ENCODE data around the gene TMEM97.
"Not testable (repeated sequence)": the region's sequence is repeated elsewhere in the genome, so short reads cannot be mapped to it uniquely, and the experiment has no call there.

The TMEM97 gene

DNA sequence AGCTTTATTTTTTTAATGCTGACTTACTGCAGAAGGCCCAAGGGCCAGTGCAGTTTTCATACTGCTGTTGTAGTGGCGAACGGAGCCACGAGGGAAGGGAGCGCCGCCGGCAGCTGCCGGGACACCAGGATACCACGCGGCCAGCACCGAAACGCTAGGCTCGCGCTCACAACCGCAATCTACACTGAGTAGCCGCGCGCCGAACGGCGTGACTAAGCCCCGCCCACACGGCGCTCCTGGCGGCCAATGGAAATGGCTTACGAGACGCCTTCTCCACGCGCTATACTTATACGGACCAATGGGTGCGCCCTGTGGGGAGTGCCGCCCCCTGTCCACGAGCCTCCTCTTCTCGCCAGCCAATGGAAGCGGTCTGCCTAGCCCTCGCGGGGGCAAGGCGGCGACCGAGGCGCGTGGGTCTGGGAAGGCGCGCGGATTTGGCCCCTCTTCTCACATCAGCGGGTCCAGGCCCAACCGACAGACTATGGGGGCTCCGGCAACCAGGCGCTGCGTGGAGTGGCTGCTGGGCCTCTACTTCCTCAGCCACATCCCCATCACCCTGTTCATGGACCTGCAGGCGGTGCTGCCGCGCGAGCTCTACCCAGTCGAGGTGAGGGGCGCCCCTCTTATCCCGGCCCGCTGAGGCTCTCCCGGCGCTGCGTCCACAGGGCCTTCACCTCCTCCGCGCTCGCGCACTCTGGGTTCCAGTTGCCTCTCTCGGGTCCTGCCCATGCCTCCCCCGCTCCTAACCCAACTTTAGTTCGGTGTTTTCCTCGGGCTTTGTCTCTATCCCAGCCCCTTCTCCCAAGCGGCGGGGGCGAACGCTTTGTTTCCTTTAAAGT is at the start of gene TMEM97:
TSS of gene TMEM97 (plus strand) at position 442 of the 839 bp plus-strand sequence. CDS start at position 482, 40 bp downstream.
- H3K4me3 ChIP-seq (ENCODE audit: low read depth, low read length): peak within 1 kb of the TSS; percentile 88
- H3K36me3 ChIP-seq (ENCODE audit: control insufficient read depth, insufficient read depth, low read length): peaks cover 8% of the 10 kb centered on the region
- H3K9me3 ChIP-seq (ENCODE audit: control insufficient read depth, insufficient read depth, low read depth, low read length): no peaks in the 10 kb centered on the region
- peak within 1 kb of the TSS; percentile 82 for H3K27ac ChIP-seq (ENCODE audit: low read depth, low read length)
- H3K27me3 ChIP-seq (ENCODE audit: control insufficient read depth, insufficient read depth, low read length): no peaks in the 10 kb centered on the region; the same call in 1 of the 2 replicates
- H3K9ac ChIP-seq (ENCODE audit: low read length): peak within 1 kb of the TSS; percentile 97
- peaks cover 28% of the 10 kb centered on the region for H3K4me1 ChIP-seq (ENCODE audit: control insufficient read depth, insufficient read depth, low read length)

DNA sequence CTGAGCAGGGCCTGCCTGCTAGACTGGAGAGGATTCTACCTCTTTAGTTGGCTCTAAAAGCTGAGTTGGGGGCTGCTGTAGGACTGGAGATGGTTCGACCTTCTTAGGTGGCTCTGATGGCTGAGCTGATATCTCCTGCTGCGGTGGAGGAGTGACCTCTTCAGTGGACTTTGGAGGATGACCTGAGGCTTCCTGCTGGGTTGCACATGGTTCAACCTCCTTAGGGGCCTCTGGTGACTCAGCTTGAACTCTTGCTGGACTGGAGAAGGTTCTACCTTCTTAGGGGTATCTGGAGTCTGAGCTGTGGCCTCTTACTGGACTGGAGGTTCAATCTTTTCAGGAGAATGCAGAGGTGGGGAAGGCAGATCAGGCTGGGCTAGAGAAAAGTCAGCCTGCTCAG is 48.9 kb upstream of the TMEM97 start:
- Histone ChIP-seq H3K9ac (ENCODE audit: low read length) (no peak overlapping the region), H3K27me3 (ENCODE audit: control insufficient read depth, insufficient read depth, low read length) (no peaks in the 10 kb centered on the region), H3K27ac (ENCODE audit: low read depth, low read length) (no peak overlapping the region), H3K4me1 (ENCODE audit: control insufficient read depth, insufficient read depth, low read length) (no peaks in the 10 kb centered on the region), H3K9me3 (ENCODE audit: control insufficient read depth, insufficient read depth, low read depth, low read length) (peaks cover 47% of the 10 kb centered on the region), H3K36me3 (ENCODE audit: control insufficient read depth, insufficient read depth, low read length) (no peaks in the 10 kb centered on the region), H3K4me3 (ENCODE audit: low read depth, low read length) (no peak overlapping the region)

DNA sequence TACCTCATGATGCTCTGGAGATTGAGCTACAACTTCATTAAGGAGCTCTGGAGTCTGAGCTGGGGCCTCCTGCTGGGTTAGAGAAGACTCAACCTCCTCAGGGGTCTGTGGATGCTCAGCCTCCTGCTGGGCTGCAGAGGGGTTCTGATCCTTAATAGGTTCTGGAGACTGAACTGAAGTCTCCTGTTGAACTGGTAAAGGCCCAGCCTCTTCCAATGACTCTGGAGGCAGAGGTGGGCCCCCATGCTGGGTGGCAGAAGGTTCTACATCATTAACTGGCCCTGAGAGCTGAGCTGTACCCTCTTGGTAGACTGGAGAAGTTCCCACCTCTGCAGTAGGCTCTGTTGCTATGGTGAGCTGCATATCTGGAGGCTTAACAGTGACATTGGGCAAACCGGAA is 48.1 kb upstream of the TMEM97 start:
- H3K9ac ChIP-seq (ENCODE audit: low read length): no peak overlapping the region
- no peaks in the 10 kb centered on the region for H3K27me3 ChIP-seq (ENCODE audit: control insufficient read depth, insufficient read depth, low read length)
- H3K27ac ChIP-seq (ENCODE audit: low read depth, low read length): no peak overlapping the region
- H3K9me3 ChIP-seq (ENCODE audit: control insufficient read depth, insufficient read depth, low read depth, low read length): peaks cover 38% of the 10 kb centered on the region
- H3K4me1 ChIP-seq (ENCODE audit: control insufficient read depth, insufficient read depth, low read length): no peaks in the 10 kb centered on the region
- no peak overlapping the region for H3K4me3 ChIP-seq (ENCODE audit: low read depth, low read length)
- no peaks in the 10 kb centered on the region for H3K36me3 ChIP-seq (ENCODE audit: control insufficient read depth, insufficient read depth, low read length)

DNA sequence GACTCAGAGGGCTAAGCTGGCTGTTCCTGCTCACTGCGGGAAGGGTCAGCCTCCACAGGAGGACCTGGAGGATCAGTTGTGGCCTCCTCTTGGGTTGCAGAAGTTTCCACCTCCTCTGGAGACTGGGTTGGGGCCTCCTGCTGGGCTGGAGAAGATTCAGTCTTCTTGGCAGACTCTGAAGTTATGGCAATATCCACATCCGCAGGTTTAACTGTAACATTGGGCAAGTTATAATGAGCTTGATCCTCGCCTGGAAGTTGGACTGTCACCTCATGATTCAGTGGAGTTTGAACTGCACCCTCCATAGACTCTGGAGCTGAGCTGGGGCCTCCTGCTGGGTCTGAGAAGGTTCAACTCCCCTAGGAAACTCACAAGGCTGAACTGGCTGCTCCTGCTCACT is 47.6 kb upstream of the TMEM97 start:
- H3K27ac ChIP-seq (ENCODE audit: low read depth, low read length): no peak overlapping the region
- H3K9ac ChIP-seq (ENCODE audit: low read length): no peak overlapping the region
- no peaks in the 10 kb centered on the region for H3K36me3 ChIP-seq (ENCODE audit: control insufficient read depth, insufficient read depth, low read length)
- no peak overlapping the region for H3K4me3 ChIP-seq (ENCODE audit: low read depth, low read length)
- H3K27me3 ChIP-seq (ENCODE audit: control insufficient read depth, insufficient read depth, low read length): no peaks in the 10 kb centered on the region
- H3K4me1 ChIP-seq (ENCODE audit: control insufficient read depth, insufficient read depth, low read length): no peaks in the 10 kb centered on the region
- H3K9me3 ChIP-seq (ENCODE audit: control insufficient read depth, insufficient read depth, low read depth, low read length): peaks cover 33% of the 10 kb centered on the region

DNA sequence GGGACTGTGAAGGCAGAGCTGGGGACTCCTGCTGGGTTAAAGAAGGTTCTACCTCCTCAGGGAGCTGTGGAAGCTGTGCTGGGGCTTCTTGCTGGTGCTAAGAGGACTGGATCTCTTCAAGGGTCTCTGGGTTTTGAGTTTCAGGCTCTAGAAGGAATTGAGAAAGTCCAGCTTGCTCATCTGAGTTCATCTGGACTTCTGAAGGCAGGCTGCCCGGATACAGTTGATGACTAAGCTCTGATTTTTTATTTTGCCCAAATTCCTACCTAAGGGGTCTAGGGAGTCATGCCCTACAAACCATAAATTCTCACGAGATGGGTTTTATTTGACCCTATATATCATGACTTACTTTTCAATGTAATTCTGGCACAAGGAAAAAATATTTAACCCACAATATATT is 46.8 kb upstream of the TMEM97 start:
- Histone ChIP-seq H3K27ac (ENCODE audit: low read depth, low read length) (no peak overlapping the region), H3K27me3 (ENCODE audit: control insufficient read depth, insufficient read depth, low read length) (no peaks in the 10 kb centered on the region)

DNA sequence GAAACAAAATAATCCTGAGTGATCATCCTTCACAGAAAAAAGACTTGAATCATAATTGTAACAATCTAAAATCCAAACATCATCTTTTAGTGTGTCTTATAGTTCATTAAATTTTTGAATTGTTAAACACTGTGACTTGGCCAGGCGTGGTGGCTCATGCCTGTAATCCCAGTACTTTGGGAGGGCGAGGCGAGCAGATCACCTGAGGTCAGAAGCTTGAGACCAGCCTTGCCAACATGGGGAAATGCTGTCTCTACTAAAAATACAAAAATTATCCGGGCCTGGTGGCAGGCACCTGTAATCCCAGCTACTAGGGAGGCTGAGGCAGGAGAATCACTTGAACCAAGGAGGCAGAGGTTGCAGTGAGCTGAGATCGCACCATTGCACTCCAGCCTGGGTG is 45.7 kb upstream of the TMEM97 start:
- not testable (repeated sequence) for H3K36me3 ChIP-seq (ENCODE audit: control insufficient read depth, insufficient read depth, low read length)

More for the DNA sequence above, 46.8 kb upstream of the TMEM97 start:
- H3K9me3 ChIP-seq (ENCODE audit: control insufficient read depth, insufficient read depth, low read depth, low read length): peaks cover 26% of the 10 kb centered on the region
- H3K36me3 ChIP-seq (ENCODE audit: control insufficient read depth, insufficient read depth, low read length): no peaks in the 10 kb centered on the region
- no peaks in the 10 kb centered on the region for H3K4me1 ChIP-seq (ENCODE audit: control insufficient read depth, insufficient read depth, low read length)
- H3K9ac ChIP-seq (ENCODE audit: low read length): no peak overlapping the region
- H3K4me3 ChIP-seq (ENCODE audit: low read depth, low read length): no peak overlapping the region

DNA sequence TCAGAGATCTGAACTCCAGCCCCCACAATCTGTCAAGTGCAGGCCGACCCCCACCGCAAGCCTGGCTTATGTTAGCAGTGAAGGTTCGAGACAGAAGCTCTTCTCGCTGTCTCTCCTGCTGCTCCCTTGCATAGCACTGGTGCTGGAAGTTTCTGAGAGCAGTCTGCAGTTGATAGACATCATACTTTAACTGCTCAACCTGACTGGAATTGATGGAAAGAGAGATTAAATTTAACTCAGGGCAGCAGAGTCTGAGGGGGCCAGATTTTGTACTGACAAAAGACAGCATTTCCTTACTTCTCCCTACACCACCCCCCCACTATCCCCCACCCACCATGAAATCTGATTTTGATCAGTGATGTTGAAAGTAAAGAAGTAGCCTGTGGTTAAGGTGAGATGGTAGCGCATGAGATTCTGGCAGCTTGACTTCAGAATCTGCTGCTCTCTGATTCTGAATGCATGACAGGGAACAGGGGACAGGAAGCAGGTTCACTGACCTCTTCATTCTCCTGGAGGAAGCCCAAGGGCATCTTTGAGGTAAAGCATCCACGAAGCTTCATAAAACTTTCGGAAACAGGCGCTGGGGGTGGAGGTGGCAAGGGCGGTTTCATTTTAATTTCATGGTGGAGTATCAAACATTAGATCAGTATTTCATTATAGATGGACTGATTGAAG is 44.3 kb upstream of the TMEM97 start:
- Histone ChIP-seq H3K27me3 (ENCODE audit: control insufficient read depth, insufficient read depth, low read length) (no peaks in the 10 kb centered on the region), H3K9ac (ENCODE audit: low read length) (no peak overlapping the region), H3K27ac (ENCODE audit: low read depth, low read length) (no peak overlapping the region), H3K4me1 (ENCODE audit: control insufficient read depth, insufficient read depth, low read length) (no peaks in the 10 kb centered on the region), H3K36me3 (ENCODE audit: control insufficient read depth, insufficient read depth, low read length) (no peaks in the 10 kb centered on the region), H3K9me3 (ENCODE audit: control insufficient read depth, insufficient read depth, low read depth, low read length) (peaks cover 4% of the 10 kb centered on the region; the same call in 1 of the 2 replicates), H3K4me3 (ENCODE audit: low read depth, low read length) (no peak overlapping the region)

More for the DNA sequence above, 45.7 kb upstream of the TMEM97 start:
- H3K4me3 ChIP-seq (ENCODE audit: low read depth, low read length); H3K4me1 ChIP-seq (ENCODE audit: control insufficient read depth, insufficient read depth, low read length); H3K9ac ChIP-seq (ENCODE audit: low read length); H3K27ac ChIP-seq (ENCODE audit: low read depth, low read length); H3K27me3 ChIP-seq (ENCODE audit: control insufficient read depth, insufficient read depth, low read length): not testable (repeated sequence)
- peaks cover 15% of the 10 kb centered on the region; the same call in 1 of the 2 replicates for H3K9me3 ChIP-seq (ENCODE audit: control insufficient read depth, insufficient read depth, low read depth, low read length)

DNA sequence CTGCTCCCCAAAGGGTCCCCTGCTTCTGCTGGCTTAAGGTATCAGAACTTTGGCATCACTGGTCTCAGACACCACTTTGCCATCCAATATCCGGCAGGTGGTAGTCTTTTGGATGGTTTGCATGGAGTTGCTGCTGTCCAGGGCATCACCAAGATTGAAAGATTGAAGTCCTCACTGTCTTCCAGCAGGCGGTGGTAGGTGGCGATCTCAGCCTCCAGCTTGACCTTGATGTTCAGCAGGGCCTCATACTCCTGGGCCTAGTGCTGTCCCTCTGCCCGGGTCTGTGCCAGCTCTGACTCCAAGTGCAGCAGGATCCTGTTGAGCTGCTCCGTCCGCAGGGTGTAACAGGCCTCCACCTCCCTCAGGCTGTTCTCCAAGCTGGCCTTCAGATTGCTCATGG is 43.0 kb upstream of the TMEM97 start:
- Histone ChIP-seq H3K4me3 (ENCODE audit: low read depth, low read length) (no peak overlapping the region), H3K27ac (ENCODE audit: low read depth, low read length) (no peak overlapping the region), H3K9ac (ENCODE audit: low read length) (no peak overlapping the region), H3K36me3 (ENCODE audit: control insufficient read depth, insufficient read depth, low read length) (no peaks in the 10 kb centered on the region), H3K9me3 (ENCODE audit: control insufficient read depth, insufficient read depth, low read depth, low read length) (0 out of 2 replicates have a peak, but pooled peaks cover 3% of the 10 kb centered on the region), H3K27me3 (ENCODE audit: control insufficient read depth, insufficient read depth, low read length) (no peaks in the 10 kb centered on the region), H3K4me1 (ENCODE audit: control insufficient read depth, insufficient read depth, low read length) (no peaks in the 10 kb centered on the region)

DNA sequence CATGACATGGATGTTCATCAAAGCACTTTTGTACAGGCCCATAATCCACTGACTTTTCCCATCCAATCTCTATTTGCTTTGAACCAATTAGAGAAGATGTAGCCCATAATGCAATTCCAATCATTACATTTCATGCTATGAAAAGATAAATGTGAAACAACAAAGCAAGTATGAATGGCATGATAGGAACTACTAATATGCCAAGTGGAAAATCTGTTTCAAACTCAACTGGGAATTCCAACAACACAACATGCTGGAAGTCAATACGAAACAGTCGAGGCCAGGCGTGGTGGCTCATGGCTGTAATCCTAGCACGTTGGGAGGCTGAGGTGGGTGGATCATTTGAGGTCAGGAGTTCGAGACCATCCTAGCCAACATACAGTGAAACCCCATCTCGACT is 39.6 kb upstream of the TMEM97 start:
- no peak overlapping the region for H3K9ac ChIP-seq (ENCODE audit: low read length)
- no peaks in the 10 kb centered on the region for H3K9me3 ChIP-seq (ENCODE audit: control insufficient read depth, insufficient read depth, low read depth, low read length)
- no peak overlapping the region for H3K27ac ChIP-seq (ENCODE audit: low read depth, low read length)
- peaks cover 10% of the 10 kb centered on the region; the same call in 1 of the 2 replicates for H3K4me1 ChIP-seq (ENCODE audit: control insufficient read depth, insufficient read depth, low read length)
- no peaks in the 10 kb centered on the region for H3K36me3 ChIP-seq (ENCODE audit: control insufficient read depth, insufficient read depth, low read length)
- H3K4me3 ChIP-seq (ENCODE audit: low read depth, low read length): no peak overlapping the region
- no peaks in the 10 kb centered on the region for H3K27me3 ChIP-seq (ENCODE audit: control insufficient read depth, insufficient read depth, low read length)

DNA sequence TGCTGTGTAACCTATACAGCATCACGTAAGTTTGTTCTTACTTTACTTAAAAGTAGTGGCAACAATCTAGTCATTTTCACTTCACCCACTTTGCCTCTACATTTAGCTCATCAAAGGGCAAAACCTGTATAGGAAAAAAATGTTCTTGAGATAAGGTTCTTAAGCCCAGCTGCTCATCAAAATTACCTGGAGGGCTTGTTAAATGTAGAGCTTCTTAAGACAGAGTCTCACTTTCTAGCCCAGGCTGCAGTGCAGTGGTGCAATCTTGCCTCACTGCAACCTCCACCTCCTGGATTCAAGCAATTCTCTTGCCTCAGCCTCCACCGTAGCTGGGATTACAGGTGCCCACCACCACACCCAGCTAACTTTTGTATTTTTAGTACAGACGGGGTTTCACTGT is 38.2 kb upstream of the TMEM97 start:
- no peak overlapping the region for H3K27ac ChIP-seq (ENCODE audit: low read depth, low read length)
- no peaks in the 10 kb centered on the region for H3K9me3 ChIP-seq (ENCODE audit: control insufficient read depth, insufficient read depth, low read depth, low read length)
- peaks cover 10% of the 10 kb centered on the region; the same call in 1 of the 2 replicates for H3K4me1 ChIP-seq (ENCODE audit: control insufficient read depth, insufficient read depth, low read length)
- H3K27me3 ChIP-seq (ENCODE audit: control insufficient read depth, insufficient read depth, low read length): no peaks in the 10 kb centered on the region
- H3K9ac ChIP-seq (ENCODE audit: low read length): no peak overlapping the region
- no peaks in the 10 kb centered on the region for H3K36me3 ChIP-seq (ENCODE audit: control insufficient read depth, insufficient read depth, low read length)
- H3K4me3 ChIP-seq (ENCODE audit: low read depth, low read length): no peak overlapping the region

DNA sequence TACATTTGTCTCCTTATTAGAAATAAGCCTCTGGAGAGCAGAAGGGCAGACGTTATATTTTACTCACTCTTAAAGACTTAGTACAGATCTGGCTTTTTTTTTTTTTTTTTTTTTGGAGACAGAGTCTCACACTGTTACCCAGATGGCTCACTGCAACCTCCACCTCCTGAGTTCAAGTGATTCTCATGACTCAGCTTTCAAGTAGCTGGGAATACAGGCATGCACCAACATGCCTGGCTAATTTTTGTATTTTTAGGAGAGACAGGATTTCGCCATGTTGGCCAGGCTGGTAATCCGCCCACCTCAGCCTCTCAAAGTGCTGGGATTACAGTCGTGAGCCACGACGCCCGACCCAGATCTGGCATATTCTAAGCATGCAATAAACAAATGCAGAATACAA is 36.4 kb upstream of the TMEM97 start:
- H3K27ac ChIP-seq (ENCODE audit: low read depth, low read length): peak overlapping the region; percentile 65; the same call in 1 of the 2 replicates
- H3K9me3 ChIP-seq (ENCODE audit: control insufficient read depth, insufficient read depth, low read depth, low read length): no peaks in the 10 kb centered on the region
- no peak overlapping the region for H3K9ac ChIP-seq (ENCODE audit: low read length)
- H3K36me3 ChIP-seq (ENCODE audit: control insufficient read depth, insufficient read depth, low read length): no peaks in the 10 kb centered on the region
- no peaks in the 10 kb centered on the region for H3K27me3 ChIP-seq (ENCODE audit: control insufficient read depth, insufficient read depth, low read length)
- H3K4me3 ChIP-seq (ENCODE audit: low read depth, low read length): no peak overlapping the region
- H3K4me1 ChIP-seq (ENCODE audit: control insufficient read depth, insufficient read depth, low read length): peaks cover 10% of the 10 kb centered on the region; the same call in 1 of the 2 replicates

All from HUES6 (cell line).